ENCODE results near the gene NQO2.
A peak's percentile ranks its signal among the peaks of the same experiment; 100 is the strongest.

The NQO2 gene, protein sequence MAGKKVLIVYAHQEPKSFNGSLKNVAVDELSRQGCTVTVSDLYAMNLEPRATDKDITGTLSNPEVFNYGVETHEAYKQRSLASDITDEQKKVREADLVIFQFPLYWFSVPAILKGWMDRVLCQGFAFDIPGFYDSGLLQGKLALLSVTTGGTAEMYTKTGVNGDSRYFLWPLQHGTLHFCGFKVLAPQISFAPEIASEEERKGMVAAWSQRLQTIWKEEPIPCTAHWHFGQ

GRCh38 chr6:2999618-3000557 is at the start of gene NQO2:
TSS of gene NQO2 (plus strand) at chr6:2999894. CDS start at chr6:3006553, 6,659 bp downstream.
- peak; percentile 19 for DNase-seq

- DNase-seq, result no peak
Observed at GRCh38 chr6:2950713-2951112, 49.0 kb upstream of the NQO2 start.

DNA sequence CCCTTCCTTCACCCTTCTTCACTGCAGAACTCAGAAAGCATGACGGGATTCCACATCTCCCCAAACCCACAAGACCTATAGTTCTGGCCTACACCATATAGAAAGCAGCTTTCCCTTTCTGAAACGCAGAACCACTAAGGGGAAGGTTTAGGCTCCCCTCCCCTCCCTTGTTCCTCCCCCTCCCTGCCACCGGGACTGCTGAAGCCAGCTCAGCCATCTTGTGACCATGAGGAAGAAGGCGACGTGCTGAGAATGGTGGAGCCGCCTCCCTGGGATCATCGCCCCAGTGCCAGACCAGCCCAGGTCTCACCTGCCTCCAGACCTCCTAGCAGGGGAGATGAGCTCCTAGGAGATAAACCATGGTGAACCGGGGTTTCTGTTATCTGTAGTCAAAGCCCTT is 48.0 kb upstream of the NQO2 start:
- no peak for DNase-seq

- peak; percentile 59 for DNase-seq
Observed at GRCh38 chr6:2952557-2953095, 47.1 kb upstream of the NQO2 start.

DNA sequence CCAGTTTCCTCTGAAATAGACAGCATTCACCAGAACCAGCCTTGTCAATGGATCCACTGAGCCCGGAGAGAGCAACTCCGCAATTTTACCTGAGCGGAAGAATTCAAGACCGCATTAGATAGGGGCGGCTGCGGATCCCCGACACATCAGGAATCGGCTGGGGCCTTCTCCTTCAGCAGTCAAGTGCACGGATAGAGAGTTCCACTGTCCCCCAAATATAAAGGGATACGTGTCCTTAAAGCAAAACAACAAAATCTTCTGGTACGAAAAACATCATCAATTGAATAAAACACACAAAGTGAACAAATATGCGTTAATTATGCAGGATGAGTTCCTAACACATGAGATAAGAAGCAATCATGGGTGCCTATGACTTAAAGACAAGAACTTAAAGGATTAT is 46.6 kb upstream of the NQO2 start:
- DNase-seq, result no peak

DNA sequence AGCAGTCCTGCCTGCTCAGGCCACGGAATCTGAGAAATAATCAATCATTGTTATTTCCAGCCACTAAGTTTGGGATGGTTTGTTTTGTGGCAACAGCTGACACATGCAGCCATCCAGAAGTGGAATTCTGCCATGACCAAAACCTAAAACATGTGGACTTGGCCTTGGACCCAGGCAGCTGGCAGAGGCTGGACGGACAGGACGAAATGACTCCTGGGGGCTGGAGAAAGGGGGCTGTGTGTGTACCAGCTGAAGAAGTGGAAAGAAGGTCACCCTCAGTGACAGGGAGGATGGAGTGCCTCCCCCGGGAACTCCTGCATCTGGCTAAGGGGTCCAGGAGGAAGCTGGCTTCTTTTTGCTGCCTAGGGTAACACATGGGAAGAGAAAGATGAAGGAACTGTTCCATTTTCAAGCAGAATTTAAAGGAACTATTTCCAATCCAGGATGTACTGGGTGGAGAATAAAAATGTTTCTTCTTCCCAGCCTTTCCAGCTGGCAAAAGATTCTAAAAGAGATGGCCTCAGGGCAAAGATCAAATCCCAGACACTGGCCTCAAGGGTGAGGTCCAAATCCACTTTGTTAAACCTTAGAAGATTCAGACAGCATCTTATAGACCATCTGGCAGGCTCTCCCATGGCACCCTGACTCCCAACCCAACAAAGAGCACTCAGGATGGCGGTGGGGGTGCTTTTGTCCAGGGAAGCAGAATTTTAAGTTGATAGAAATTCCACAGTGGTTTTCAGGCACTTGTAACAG is 42.6 kb upstream of the NQO2 start:
- DNase-seq, result no peak

DNA sequence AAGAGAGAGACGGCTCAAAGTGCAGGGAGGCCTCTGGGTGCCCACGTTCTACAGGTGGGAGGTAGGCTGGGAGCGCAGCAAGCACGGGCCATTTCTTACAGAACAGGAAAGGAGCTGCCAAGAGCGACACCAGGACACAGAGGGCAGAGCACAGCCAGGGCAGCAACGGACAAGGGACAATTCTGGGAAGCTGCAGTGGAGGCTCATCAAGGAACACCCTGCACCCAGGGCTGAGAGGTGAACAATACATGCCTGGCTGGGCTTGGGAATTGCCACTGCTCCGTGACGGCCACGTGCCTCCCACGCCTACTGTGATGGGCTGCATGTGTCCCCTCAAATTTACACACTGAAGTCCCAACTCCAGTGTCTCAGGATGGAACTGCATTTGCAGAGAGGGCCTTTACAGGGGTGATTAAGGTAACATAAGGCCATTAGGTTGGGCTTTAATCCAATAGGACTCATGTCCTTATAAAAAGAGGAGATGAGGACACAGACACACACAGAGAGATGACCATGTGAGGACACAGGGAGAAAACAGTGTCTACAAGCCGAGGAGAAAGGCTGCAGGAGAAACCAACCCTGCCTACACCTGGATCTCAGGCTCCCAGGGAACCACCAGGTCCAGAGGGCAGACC is 41.9 kb upstream of the NQO2 start:
- DNase-seq, result no peak

DNA sequence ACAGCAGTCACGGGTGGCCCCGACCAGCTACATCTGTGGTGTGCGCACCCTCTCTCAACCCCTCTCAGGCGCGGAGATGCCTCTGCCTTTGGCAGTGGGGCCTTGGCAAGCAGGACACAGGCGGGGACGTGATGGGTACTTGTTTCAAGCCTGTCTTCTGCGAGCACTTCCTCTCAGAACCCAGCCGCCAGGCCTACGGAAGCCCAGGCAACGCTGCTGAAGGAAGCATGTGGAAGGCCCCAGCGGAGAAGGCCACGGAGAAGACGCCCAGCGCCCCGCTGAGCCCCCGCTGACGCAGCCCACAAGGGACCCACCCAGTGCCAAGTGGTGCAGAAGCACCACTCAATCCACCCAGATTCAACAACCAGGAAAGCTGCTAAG is 41.4 kb upstream of the NQO2 start:
- DNase-seq, result no peak

GRCh38 chr6:2958776-2959175 is 40.9 kb upstream of the NQO2 start:
- no peak for DNase-seq

DNA sequence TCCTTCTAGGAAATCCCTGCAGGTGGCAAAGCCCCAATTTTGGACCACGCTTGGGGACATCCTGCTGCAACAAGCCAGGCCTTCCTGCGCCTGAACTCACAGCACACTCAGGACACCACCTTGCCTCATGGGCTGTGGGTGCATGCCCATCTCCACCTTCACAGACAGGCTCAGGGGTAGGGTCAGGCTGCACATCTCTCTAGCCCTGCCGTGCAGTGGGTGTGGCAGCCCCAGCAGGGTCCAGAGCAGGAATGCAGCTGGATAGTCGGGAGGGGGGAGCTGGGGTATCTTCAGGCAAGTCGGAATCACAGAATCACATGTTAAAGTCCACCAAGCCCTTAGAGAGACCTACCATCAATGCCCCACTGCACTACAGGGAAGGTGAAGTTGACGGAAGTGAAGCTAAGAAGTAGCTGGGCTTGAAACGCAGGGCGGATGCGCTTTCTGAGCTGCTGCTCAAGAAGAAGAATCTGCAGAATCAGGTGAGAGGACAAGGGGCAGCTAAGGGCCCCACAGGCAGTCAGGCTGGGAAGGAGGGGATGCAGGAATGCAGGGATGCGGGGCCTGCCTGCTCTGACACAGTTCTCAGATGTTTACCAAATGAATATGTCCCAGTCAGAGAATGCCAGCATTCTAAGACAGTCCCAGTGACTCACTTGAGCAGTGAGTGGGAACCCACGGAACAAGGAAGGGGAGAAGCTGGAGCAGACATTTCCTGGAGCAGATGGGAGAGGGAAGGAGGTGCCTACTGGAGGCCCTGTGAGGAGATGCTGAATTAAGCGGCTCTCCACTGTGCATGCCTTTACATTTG is 39.6 kb upstream of the NQO2 start:
- no peak for DNase-seq

DNA sequence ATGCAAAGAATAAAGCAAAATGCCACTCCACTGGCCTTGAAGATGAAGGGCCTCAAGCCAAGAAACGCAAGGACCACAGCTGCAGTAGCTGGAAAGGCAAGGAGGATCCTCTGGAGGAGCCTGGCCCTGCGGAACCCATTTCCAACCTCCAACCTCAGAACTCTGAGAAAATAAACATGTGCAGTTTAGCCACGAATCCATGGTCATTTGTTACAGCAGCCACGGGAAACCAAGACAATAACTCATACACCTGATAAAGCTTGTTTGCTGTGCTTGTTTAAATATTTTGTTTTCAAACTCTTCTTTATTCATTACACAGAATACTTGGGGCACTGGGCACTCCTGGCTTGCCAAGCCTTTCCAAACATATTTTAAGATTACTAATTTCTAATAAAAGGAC is 38.8 kb upstream of the NQO2 start:
- no peak for DNase-seq

DNA sequence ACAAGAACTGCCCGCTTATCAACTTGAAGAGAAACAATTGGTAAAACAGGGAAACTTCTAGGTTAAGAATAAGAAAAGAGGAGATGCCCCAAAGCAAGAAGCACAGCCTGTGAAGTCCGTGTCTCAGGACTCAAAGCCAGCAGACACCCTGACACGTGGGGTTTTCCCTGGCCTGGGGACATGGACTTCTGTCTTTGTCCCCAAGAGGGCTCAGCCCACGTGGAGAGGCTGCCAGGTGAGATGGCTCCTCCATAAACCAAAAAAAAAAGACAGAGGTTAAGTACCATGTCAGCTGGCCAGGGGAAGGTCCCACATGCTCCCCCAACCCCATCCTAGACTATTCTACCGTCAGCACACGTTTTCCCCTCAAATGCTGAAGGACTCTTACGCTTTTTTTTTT is 38.2 kb upstream of the NQO2 start:
- DNase-seq, result no peak

DNA sequence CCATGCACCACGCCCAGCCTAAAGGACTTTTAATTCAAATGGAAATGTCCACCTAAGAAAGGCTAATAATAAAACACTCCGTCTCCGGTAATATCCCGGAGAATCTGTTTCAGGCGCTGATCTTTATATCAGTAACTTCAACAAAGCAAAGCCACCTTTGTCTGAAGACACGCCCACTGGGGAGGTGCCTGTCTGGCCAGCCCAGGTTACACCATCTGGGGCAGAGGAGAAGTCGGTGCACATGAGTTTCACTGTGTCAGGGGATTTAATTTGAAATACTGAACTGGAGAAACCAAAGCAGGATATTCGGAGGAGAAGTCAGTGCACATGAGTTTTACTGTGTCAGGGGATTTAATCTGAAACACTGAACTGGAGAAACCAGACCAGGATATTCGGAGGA is 37.7 kb upstream of the NQO2 start:
- no peak for DNase-seq

DNA sequence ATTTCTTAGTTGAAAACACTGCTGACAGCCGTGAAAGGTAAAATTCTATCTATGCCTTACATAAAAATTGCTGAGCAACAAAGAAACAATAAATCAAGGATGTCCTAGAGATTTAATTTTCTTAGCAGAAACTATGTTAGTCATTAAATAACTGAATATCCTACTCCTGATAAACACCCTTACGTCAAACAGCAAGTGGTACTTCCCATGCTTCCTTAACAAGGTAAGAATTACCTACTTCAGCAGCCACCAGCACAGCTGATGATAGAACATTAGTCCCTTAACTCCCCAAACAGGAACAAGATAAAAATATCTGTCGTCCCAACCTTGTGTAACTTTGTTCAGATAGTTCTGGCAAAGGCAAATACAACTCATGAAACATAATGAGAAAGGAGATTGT is 37.1 kb upstream of the NQO2 start:
- DNase-seq, result no peak

GRCh38 chr6:2963756-2964155 is 35.9 kb upstream of the NQO2 start:
- no peak for DNase-seq

- no peak for DNase-seq
Observed at GRCh38 chr6:2964793-2965505, 34.7 kb upstream of the NQO2 start.

- DNase-seq, result no peak
Observed at GRCh38 chr6:2966347-2966746, 33.3 kb upstream of the NQO2 start.

GRCh38 chr6:2967936-2968335 is 31.8 kb upstream of the NQO2 start:
- no peak for DNase-seq

GRCh38 chr6:2968600-2969135 is 31.0 kb upstream of the NQO2 start:
- no peak for DNase-seq

GRCh38 chr6:2969549-2969948 is 30.1 kb upstream of the NQO2 start:
- no peak for DNase-seq

Data from DMS153 (cell line).